Esophagus squamous epithelium (tissue), 5 donors: ENCODE data around the gene DENND5B. TPM values are rescaled to one million over a fixed set of nuclear protein-coding genes. Genes with fewer than 3 reads are reported as not detected.

Experiments used
- DNase-seq: peaks from one replicate; lab custom pipeline; 2025; lab: John Stamatoyannopoulos, UW
- H3K27ac ChIP-seq, 4 donors: fragments of 200-600 bp; sonication (generic); one replicate each; pipeline ENCODE4 v1.5.1; 2016 to 2019; ENCODE audit warnings: mild to moderate bottlenecking in 1 of 4
- H3K27me3 ChIP-seq, 4 donors: fragments of 200-600 bp; sonication (generic); 1 replicate in 3 of 4; 2 replicates in 1 of 4; pipeline versions ENCODE4 v1.5.1 to v1.6.0; 2017 to 2021; ENCODE audit warnings: antibody characterized with exemption in 1 of 4
- H3K36me3 ChIP-seq, 3 donors: fragments of 200-600 bp; sonication (generic); one replicate each; pipeline ENCODE4 v1.5.1; 2016 to 2019
- H3K4me1 ChIP-seq, 3 donors: fragments of 200-600 bp; sonication (generic); one replicate each; pipeline ENCODE4 v1.5.1; 2017 to 2019
- H3K4me3 ChIP-seq, 4 donors: fragments of 200-600 bp; sonication (generic); 1 replicate in 3 of 4; 2 replicates in 1 of 4; pipeline ENCODE4 v1.5.1; 2016 to 2019; ENCODE audit warnings: mild to moderate bottlenecking in 2 of 4, moderate library complexity in 1 of 4
- H3K9me3 ChIP-seq, 3 donors: fragments of 200-600 bp; sonication (generic); one replicate each; pipeline ENCODE4 v1.5.1; 2016 to 2019
- CTCF ChIP-seq, 6 experiments: fragments of 450-650 bp in 4 of 6; fragments of 200-600 bp in 2 of 6; sonication (generic) in 2 of 6; IDR thresholded peaks; one replicate each; pipeline ENCODE4 v1.5.1; 2016 to 2019; ENCODE audit warnings: antibody characterized with exemption in 6 of 6, mild to moderate bottlenecking in 4 of 6, moderate library complexity in 4 of 6
- POLR2A ChIP-seq, 4 donors: fragments of 450-650 bp; IDR thresholded peaks; one replicate each; pipeline ENCODE4 v1.6.1; 2017; ENCODE audit warnings: antibody characterized with exemption in 4 of 4, mild to moderate bottlenecking in 4 of 4, moderate library complexity in 3 of 4
- WGBS, 2 donors: methylation state at CpG; one replicate each; pipeline ENCODE4 v1.1.5; 2018; 5-methylcytosine and 5-hydroxymethylcytosine counted together
- intact Hi-C: fragments of 100-400 bp; cut with DNase I; formaldehyde crosslinking; loops from one replicate; pipeline ENCODE4 v1.15.0; 2022
- total RNA-seq, 4 donors: library from RNA; depleted of rRNA; stranded (reverse); fragments of >200 nt; gene quantifications; one replicate each; pipeline ENCODE4 v1.1.0, GENCODE V29; 2016
- donor health status: DM: yes; HTN: yes; CAD: no.

Gene DENND5B
- total RNA-seq, 4 donors from 2014 or later = 0.38 to 5.3 (median 1.5) TPM

- peaks cover 8 to 38% (median 15%) of the 10 kb centered on the region in 3 donors for H3K4me1 ChIP-seq
- no peaks in the 10 kb centered on the region for H3K27me3 ChIP-seq
- 90 to 93% methylated on average over 2 of the region's 2 CpGs for WGBS, 2 donors
- H3K27ac ChIP-seq = no peak overlapping the region
- DNase-seq = no peak
- H3K9me3 ChIP-seq = no peaks in the 10 kb centered on the region
- H3K4me3 ChIP-seq = no peak overlapping the region
- H3K36me3 ChIP-seq = no peaks in the 10 kb centered on the region
- TF ChIP-seq CTCF (IDR thresholded peaks at IDR 0.05) (no peak), POLR2A (IDR thresholded peaks at IDR 0.05) (no peak)
- intact Hi-C loops = no loop called here
These were observed 227.1 kb downstream of the DENND5B start for GRCh38 chr12:31363831-31364230.

GRCh38 chr12:31363416-31363809, 227.5 kb downstream of the DENND5B start:
- peaks cover 8 to 38% (median 15%) of the 10 kb centered on the region in 3 donors for H3K4me1 ChIP-seq

GRCh38 chr12:31362759-31363415, 228.0 kb downstream of the DENND5B start:
- DNase-seq = no peak
- intact Hi-C loops = no loop called here
- no peaks in the 10 kb centered on the region for H3K9me3 ChIP-seq
- H3K27me3 ChIP-seq = no peaks in the 10 kb centered on the region
- peak overlapping the region in 1 of 4 donors; percentile 47 for H3K4me3 ChIP-seq
- peak overlapping the region; percentile 44 to 67 (median 64) for H3K27ac ChIP-seq
- TF ChIP-seq POLR2A (IDR thresholded peaks at IDR 0.05) (no peak), CTCF (IDR thresholded peaks at IDR 0.05) (peak in 2 of 6 experiments; percentile 18 to 24)
- H3K4me1 ChIP-seq = peaks cover 8 to 38% (median 15%) of the 10 kb centered on the region in 3 donors
- H3K36me3 ChIP-seq = no peaks in the 10 kb centered on the region
- 27 to 28% methylated on average over 4 to 5 of the region's 6 CpGs for WGBS, 2 donors

More at GRCh38 chr12:31363416-31363809, 227.5 kb downstream of the DENND5B start:
- TF ChIP-seq POLR2A (IDR thresholded peaks at IDR 0.05) (no peak), CTCF (IDR thresholded peaks at IDR 0.05) (no peak)
- 60 to 64% methylated on average over 3 to 6 of the region's 6 CpGs for WGBS, 2 donors
- intact Hi-C loops = no loop called here
- no peak for DNase-seq
- Histone ChIP-seq H3K27me3 (no peaks in the 10 kb centered on the region), H3K4me3 (no peak overlapping the region), H3K9me3 (no peaks in the 10 kb centered on the region), H3K36me3 (no peaks in the 10 kb centered on the region), H3K27ac (peak overlapping the region in 2 of 4 donors; percentile 61 to 66)

GRCh38 chr12:31362115-31362758, 228.7 kb downstream of the DENND5B start:
- Histone ChIP-seq H3K9me3 (no peaks in the 10 kb centered on the region), H3K27me3 (no peaks in the 10 kb centered on the region), H3K4me1 (peaks cover 8 to 38% (median 15%) of the 10 kb centered on the region in 3 donors), H3K4me3 (peak overlapping the region in 1 of 4 donors; percentile 47), H3K36me3 (no peaks in the 10 kb centered on the region), H3K27ac (peak overlapping the region; percentile 44 to 67 (median 64))
- WGBS, 2 donors = 24 to 43% methylated on average over 8 to 12 of the region's 13 CpGs
- intact Hi-C loops = no loop called here
- TF ChIP-seq CTCF (IDR thresholded peaks at IDR 0.05) = no peak
- TF ChIP-seq POLR2A (IDR thresholded peaks at IDR 0.05) = no peak
- no peak for DNase-seq

- intact Hi-C loops = no loop called here
- Histone ChIP-seq H3K4me3 (no peak overlapping the region), H3K36me3 (no peaks in the 10 kb centered on the region), H3K9me3 (no peaks in the 10 kb centered on the region), H3K4me1 (peaks cover 8 to 38% (median 15%) of the 10 kb centered on the region in 3 donors), H3K27me3 (no peaks in the 10 kb centered on the region), H3K27ac (peak overlapping the region in 2 of 4 donors; percentile 61 to 66)
- no peak for TF ChIP-seq CTCF (IDR thresholded peaks at IDR 0.05)
- TF ChIP-seq POLR2A (IDR thresholded peaks at IDR 0.05) = no peak
- no peak for DNase-seq
- WGBS, 2 donors = 76 to 83% methylated on average over 14 of the region's 14 CpGs
These were observed 229.2 kb downstream of the DENND5B start for GRCh38 chr12:31361730-31362114.
